Hepatocyte (in vitro differentiated cells): ENCODE results near the gene MOB3B. TPM values are rescaled to one million over a fixed set of nuclear protein-coding genes. Genes with fewer than 3 reads are reported as not detected.

ENCODE experiments used
- DNase-seq: peaks from one replicate; pipeline ENCODE4 v3.0.0-alpha.2; 2016; ENCODE audit warnings: low spot score
- H2AFZ ChIP-seq: fragments of 200-600 bp; sonication (generic); 2 replicates; pipeline ENCODE4 v1.6.0; 2016; ENCODE audit warnings: antibody characterized with exemption, mild to moderate bottlenecking
- H3K27ac ChIP-seq: fragments of 200-600 bp; sonication (generic); 2 replicates; pipeline ENCODE4 v1.5.1; 2016; ENCODE audit warnings: mild to moderate bottlenecking
- H3K27me3 ChIP-seq: fragments of 200-600 bp; sonication (generic); 2 replicates; pipeline ENCODE4 v1.6.1; 2016
- H3K36me3 ChIP-seq: fragments of 200-600 bp; sonication (generic); replicated peaks from 2 replicates; pipeline ENCODE4 v1.5.1; 2016; ENCODE audit warnings: low read depth; ENCODE audit not compliant: insufficient read depth
- H3K4me1 ChIP-seq: fragments of 200-600 bp; sonication (generic); 2 replicates; pipeline ENCODE4 v1.5.1; 2016; ENCODE audit warnings: mild to moderate bottlenecking, moderate library complexity; ENCODE audit not compliant: insufficient read depth
- H3K4me2 ChIP-seq: fragments of 200-600 bp; sonication (generic); 2 replicates; pipeline ENCODE4 v1.6.0; 2016
- H3K4me3 ChIP-seq: fragments of 200-600 bp; sonication (generic); 2 replicates; pipeline ENCODE4 v1.5.1; 2016; ENCODE audit warnings: mild to moderate bottlenecking
- H3K79me2 ChIP-seq: fragments of 200-600 bp; sonication (generic); 2 replicates; pipeline ENCODE4 v1.6.0; 2017; ENCODE audit warnings: mild to moderate bottlenecking
- H3K9me2 ChIP-seq: fragments of 200-600 bp; sonication (generic); replicated peaks from 2 replicates; pipeline ENCODE4 v1.6.0; 2017; ENCODE audit warnings: mild to moderate bottlenecking; ENCODE audit not compliant: insufficient read depth
- H3K9me3 ChIP-seq: fragments of 200-600 bp; sonication (generic); 2 replicates; pipeline ENCODE4 v1.5.1; 2016; ENCODE audit warnings: low read depth, mild to moderate bottlenecking
- H4K20me1 ChIP-seq: fragments of 200-600 bp; sonication (generic); 2 replicates; pipeline ENCODE4 v1.6.0; 2016; ENCODE audit warnings: mild to moderate bottlenecking; ENCODE audit not compliant: insufficient read depth, poor library complexity, severe bottlenecking
- EZH2 ChIP-seq: fragments of 200-600 bp; sonication (generic); IDR thresholded peaks from 2 replicates; pipeline ENCODE4 v1.6.1; 2016; ENCODE audit warnings: antibody characterized with exemption, mild to moderate bottlenecking, borderline replicate concordance
- EZH2phosphoT487 ChIP-seq: fragments of 200-600 bp; sonication (generic); IDR thresholded peaks from one replicate; pipeline ENCODE4 v1.6.1; 2018; ENCODE audit warnings: antibody characterized with exemption, mild to moderate bottlenecking, low read depth, moderate library complexity; ENCODE audit not compliant: unreplicated experiment, severe bottlenecking
- WGBS: methylation state at CpG from one replicate; pipeline ENCODE4 v1.1.6; 2016; ENCODE audit warnings: low lambda C conversion rate; ENCODE audit errors: missing lambda C conversion rate; 5-methylcytosine and 5-hydroxymethylcytosine counted together
- polyA plus RNA-seq: library from polyadenylated mRNA; unstranded; fragments of >200 nt; fragmentation: Nextera tagmentation; extraction: Ambion mirVana; gene quantifications from 2 replicates; pipeline ENCODE4 v1.2.1, GENCODE V29; 2016
- total RNA-seq: library from RNA; depleted of rRNA; stranded (reverse); fragments of >200 nt; gene quantifications from 2 replicates; pipeline ENCODE4 v1.2.3, GENCODE V29; 2014
- TF ChIP-seq, protein P1 (sequence below): fragments of 200-600 bp; sonication (generic); IDR thresholded peaks from 2 replicates; pipeline ENCODE4 v1.5.1; 2016; ENCODE audit warnings: antibody characterized with exemption, mild to moderate bottlenecking; ENCODE audit not compliant: poor library complexity

The MOB3B gene
- total and polyA plus RNA-seq, 2 experiments from 2014 or later: 13.3 to 13.5 TPM

DNA sequence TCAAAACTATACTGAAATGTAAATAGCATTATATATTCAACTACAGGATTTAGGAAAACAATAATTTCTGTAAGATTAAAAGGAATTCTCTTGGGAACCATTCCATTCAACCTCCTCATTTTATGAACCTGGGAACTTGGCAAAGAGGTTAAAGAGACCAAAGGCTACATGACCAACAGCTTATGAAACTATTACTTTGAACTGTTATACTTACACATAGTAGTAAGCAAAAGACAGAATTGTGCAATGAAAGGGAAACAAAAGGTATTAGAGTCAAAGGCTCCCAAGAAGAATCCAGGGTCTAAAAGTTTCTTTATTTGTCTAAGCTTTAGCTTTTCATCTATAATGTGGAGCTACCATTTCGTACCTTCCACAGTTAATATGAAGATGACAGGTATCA lies 36.5 kb upstream of the MOB3B start:
- H3K79me2 ChIP-seq: peaks cover 45% of the 10 kb centered on the region
- no peaks in the 10 kb centered on the region for H3K9me3 ChIP-seq
- no peaks in the 10 kb centered on the region for H3K27me3 ChIP-seq
- H3K4me1 ChIP-seq: peaks cover 10% of the 10 kb centered on the region
- H3K36me3 ChIP-seq: no peaks in the 10 kb centered on the region
- H3K27ac ChIP-seq: no peak overlapping the region
- no peak for DNase-seq
- TF ChIP-seq, protein P1, sequence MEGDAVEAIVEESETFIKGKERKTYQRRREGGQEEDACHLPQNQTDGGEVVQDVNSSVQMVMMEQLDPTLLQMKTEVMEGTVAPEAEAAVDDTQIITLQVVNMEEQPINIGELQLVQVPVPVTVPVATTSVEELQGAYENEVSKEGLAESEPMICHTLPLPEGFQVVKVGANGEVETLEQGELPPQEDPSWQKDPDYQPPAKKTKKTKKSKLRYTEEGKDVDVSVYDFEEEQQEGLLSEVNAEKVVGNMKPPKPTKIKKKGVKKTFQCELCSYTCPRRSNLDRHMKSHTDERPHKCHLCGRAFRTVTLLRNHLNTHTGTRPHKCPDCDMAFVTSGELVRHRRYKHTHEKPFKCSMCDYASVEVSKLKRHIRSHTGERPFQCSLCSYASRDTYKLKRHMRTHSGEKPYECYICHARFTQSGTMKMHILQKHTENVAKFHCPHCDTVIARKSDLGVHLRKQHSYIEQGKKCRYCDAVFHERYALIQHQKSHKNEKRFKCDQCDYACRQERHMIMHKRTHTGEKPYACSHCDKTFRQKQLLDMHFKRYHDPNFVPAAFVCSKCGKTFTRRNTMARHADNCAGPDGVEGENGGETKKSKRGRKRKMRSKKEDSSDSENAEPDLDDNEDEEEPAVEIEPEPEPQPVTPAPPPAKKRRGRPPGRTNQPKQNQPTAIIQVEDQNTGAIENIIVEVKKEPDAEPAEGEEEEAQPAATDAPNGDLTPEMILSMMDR: no peak
- TF ChIP-seq EZH2 (no peak), EZH2phosphoT487 (no peak)
- no peaks in the 10 kb centered on the region for H3K9me2 ChIP-seq
- H4K20me1 ChIP-seq: no peaks in the 10 kb centered on the region
- WGBS: 96% methylated on average over 1 of the region's 1 CpG
- H3K4me2 ChIP-seq: no peak overlapping the region
- H2AFZ ChIP-seq: no peak overlapping the region
- no peak overlapping the region for H3K4me3 ChIP-seq

DNA sequence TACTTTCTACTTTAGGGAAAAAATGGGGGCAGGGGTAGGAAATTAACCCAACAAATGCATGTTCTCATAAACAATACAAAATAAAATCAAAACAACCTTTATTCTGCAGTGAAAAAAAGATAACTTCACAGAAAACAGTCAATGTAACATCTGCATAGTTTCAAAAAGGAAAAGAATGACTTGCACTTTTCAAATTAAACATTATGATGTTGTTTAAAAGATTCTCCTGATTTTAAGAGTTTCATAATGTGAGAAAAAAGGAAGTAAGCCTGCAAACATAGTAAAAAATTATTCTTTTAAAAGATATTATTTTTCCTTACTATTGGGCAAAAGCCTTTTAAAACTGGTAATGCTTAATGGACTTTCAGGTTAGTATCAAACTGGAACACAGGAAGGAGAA lies 36.1 kb upstream of the MOB3B start:
- TF ChIP-seq EZH2phosphoT487 (no peak), EZH2 (no peak)
- TF ChIP-seq, protein P1: no peak
- Histone ChIP-seq H4K20me1 (no peaks in the 10 kb centered on the region), H3K4me1 (peaks cover 10% of the 10 kb centered on the region), H3K79me2 (peaks cover 40% of the 10 kb centered on the region), H3K4me3 (no peak overlapping the region), H2AFZ (no peak overlapping the region), H3K36me3 (no peaks in the 10 kb centered on the region), H3K27me3 (no peaks in the 10 kb centered on the region), H3K9me3 (no peaks in the 10 kb centered on the region), H3K27ac (no peak overlapping the region), H3K4me2 (no peak overlapping the region), H3K9me2 (no peaks in the 10 kb centered on the region)
- no peak for DNase-seq

DNA sequence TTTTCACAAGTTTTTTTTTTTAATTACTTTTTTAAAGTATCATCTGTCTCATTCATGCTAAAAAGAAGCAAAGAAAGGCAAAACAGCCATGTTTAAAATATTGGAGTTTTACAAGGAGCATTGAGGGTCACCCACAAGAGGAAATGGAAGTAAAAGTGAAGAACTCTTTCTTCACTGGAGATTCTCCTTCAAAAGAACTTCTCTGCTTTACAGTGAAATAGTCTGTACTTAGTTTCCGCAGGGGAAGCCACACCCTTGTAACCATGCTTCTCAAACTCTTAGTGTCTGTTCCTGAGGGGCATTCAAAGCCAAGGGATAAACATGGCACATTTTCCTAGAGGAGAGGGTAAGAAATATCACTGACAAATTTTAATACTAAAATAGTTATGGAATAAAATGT lies 35.1 kb upstream of the MOB3B start:
- H4K20me1 ChIP-seq: no peaks in the 10 kb centered on the region
- no peak overlapping the region for H3K4me2 ChIP-seq
- no peaks in the 10 kb centered on the region for H3K27me3 ChIP-seq
- H3K9me3 ChIP-seq: no peaks in the 10 kb centered on the region
- peaks cover 30% of the 10 kb centered on the region for H3K79me2 ChIP-seq
- H3K9me2 ChIP-seq: no peaks in the 10 kb centered on the region
- TF ChIP-seq, protein P1: no peak
- TF ChIP-seq EZH2phosphoT487 (no peak), EZH2 (no peak)
- WGBS: 82% methylated on average over 1 of the region's 1 CpG
- no peak overlapping the region for H3K27ac ChIP-seq
- H3K36me3 ChIP-seq: no peaks in the 10 kb centered on the region
- peaks cover 4% of the 10 kb centered on the region for H3K4me1 ChIP-seq
- H2AFZ ChIP-seq: no peak overlapping the region
- H3K4me3 ChIP-seq: no peak overlapping the region
- DNase-seq: no peak

DNA sequence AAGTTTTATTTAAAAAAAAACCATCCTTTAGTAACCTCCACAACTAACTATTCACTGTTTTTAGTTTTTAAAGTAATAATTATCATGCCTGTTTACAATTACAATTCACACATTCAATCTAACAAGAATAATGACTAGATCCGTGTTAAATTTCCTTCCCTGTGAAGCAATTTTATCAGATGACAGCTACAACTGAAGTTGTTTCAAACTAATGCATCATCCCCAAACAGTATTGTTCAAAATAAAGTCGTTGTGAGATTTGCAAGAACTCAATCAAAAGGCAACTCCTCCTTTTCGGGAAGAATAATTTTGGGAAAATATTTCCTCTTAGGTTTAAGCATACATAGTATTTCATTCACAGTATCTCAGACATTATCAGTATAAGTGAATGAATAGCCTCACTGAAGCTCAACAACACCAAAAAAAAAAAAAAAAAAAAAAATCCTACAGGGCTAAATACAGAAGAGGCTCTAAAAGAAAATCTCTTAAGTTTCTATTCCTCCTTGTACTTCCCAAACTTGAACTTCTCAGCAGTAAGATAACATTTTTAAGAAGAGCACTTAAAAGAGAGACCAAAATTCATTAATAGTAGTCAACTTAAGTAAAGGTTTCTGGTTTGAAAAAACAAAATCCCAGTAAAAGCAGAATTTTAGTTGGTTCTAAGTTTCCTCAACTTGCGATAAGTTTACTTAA lies 34.3 kb upstream of the MOB3B start:
- no peak for DNase-seq
- no peaks in the 10 kb centered on the region for H4K20me1 ChIP-seq
- H3K27me3 ChIP-seq: no peaks in the 10 kb centered on the region
- no peaks in the 10 kb centered on the region for H3K4me1 ChIP-seq
- no peaks in the 10 kb centered on the region for H3K9me3 ChIP-seq
- H3K4me2 ChIP-seq: no peak overlapping the region
- peaks cover 28% of the 10 kb centered on the region for H3K79me2 ChIP-seq
- no peaks in the 10 kb centered on the region for H3K9me2 ChIP-seq
- H3K4me3 ChIP-seq: no peak overlapping the region
- WGBS: 95% methylated on average over 4 of the region's 4 CpGs
- no peak overlapping the region for H3K27ac ChIP-seq
- no peak overlapping the region for H2AFZ ChIP-seq
- TF ChIP-seq EZH2: no peak
- TF ChIP-seq EZH2phosphoT487: no peak
- TF ChIP-seq, protein P1: no peak
- no peaks in the 10 kb centered on the region for H3K36me3 ChIP-seq
